Measurements from ENCODE around the gene PPP1R10.

The PPP1R10 gene

GRCh38 chr6:30565772-30566171 is 51.3 kb downstream of the PPP1R10 start:
- Histone ChIP-seq H3K27ac (ENCODE audit: low read length) (no peak overlapping the region), H3K4me2 (ENCODE audit: low read length) (no peak overlapping the region), H3K36me3 (replicated peaks; ENCODE audit: low read depth, low read length) (peaks cover 4% of the 10 kb centered on the region), H3K9ac (ENCODE audit: low read length) (no peak overlapping the region), H3K4me1 (ENCODE audit: low read length) (peaks cover 5% of the 10 kb centered on the region; the same call in 1 of the 2 replicates), H4K20me1 (ENCODE audit: insufficient read depth, low read length) (no peaks in the 10 kb centered on the region), H3K4me3 (ENCODE audit: low read length) (no peak overlapping the region), H3K27me3 (ENCODE audit: low read depth, low read length) (no peaks in the 10 kb centered on the region), H3K9me3 (ENCODE audit: insufficient read depth, low read length) (no peaks in the 10 kb centered on the region), H3K79me2 (ENCODE audit: low read length) (no peaks in the 10 kb centered on the region), H2AFZ (ENCODE audit: low read depth, low read length) (no peak overlapping the region)
- no peak for TF ChIP-seq EZH2phosphoT487 (IDR thresholded peaks at IDR 0.05; ENCODE audit: low read depth)
- no peak for TF ChIP-seq CTCF (IDR thresholded peaks at IDR 0.05; ENCODE audit: low read depth, low read length)

- H3K79me2 ChIP-seq (ENCODE audit: low read length), result peaks cover 6% of the 10 kb centered on the region
- TF ChIP-seq EZH2phosphoT487 (IDR thresholded peaks at IDR 0.05; ENCODE audit: low read depth) (no peak), CTCF (IDR thresholded peaks at IDR 0.05; ENCODE audit: low read depth, low read length) (no peak)
- H3K4me2 ChIP-seq (ENCODE audit: low read length), result no peak overlapping the region
- H2AFZ ChIP-seq (ENCODE audit: low read depth, low read length), result no peak overlapping the region
- no peaks in the 10 kb centered on the region for H4K20me1 ChIP-seq (ENCODE audit: insufficient read depth, low read length)
- no peak overlapping the region for H3K9ac ChIP-seq (ENCODE audit: low read length)
- H3K4me3 ChIP-seq (ENCODE audit: low read length), result no peak overlapping the region
- H3K9me3 ChIP-seq (ENCODE audit: insufficient read depth, low read length), result no peaks in the 10 kb centered on the region
- H3K36me3 ChIP-seq (replicated peaks; ENCODE audit: low read depth, low read length), result peaks cover 4% of the 10 kb centered on the region
- no peaks in the 10 kb centered on the region for H3K4me1 ChIP-seq (ENCODE audit: low read length)
- H3K27ac ChIP-seq (ENCODE audit: low read length), result no peak overlapping the region
- H3K27me3 ChIP-seq (ENCODE audit: low read depth, low read length), result no peaks in the 10 kb centered on the region
These were observed 52.9 kb downstream of the PPP1R10 start for GRCh38 chr6:30564114-30564513.

- peaks cover 19% of the 10 kb centered on the region for H3K79me2 ChIP-seq (ENCODE audit: low read length)
- H3K27ac ChIP-seq (ENCODE audit: low read length), result no peak overlapping the region
- no peak overlapping the region for H3K9ac ChIP-seq (ENCODE audit: low read length)
- H4K20me1 ChIP-seq (ENCODE audit: insufficient read depth, low read length), result peaks cover 4% of the 10 kb centered on the region
- H3K27me3 ChIP-seq (ENCODE audit: low read depth, low read length), result no peaks in the 10 kb centered on the region
- no peak overlapping the region for H2AFZ ChIP-seq (ENCODE audit: low read depth, low read length)
- H3K4me2 ChIP-seq (ENCODE audit: low read length), result no peak overlapping the region
- TF ChIP-seq EZH2phosphoT487 (IDR thresholded peaks at IDR 0.05; ENCODE audit: low read depth) (no peak), CTCF (IDR thresholded peaks at IDR 0.05; ENCODE audit: low read depth, low read length) (no peak)
- H3K36me3 ChIP-seq (replicated peaks; ENCODE audit: low read depth, low read length), result peaks cover 7% of the 10 kb centered on the region
- no peak overlapping the region for H3K4me3 ChIP-seq (ENCODE audit: low read length)
- H3K4me1 ChIP-seq (ENCODE audit: low read length), result peaks cover 8% of the 10 kb centered on the region
- no peaks in the 10 kb centered on the region for H3K9me3 ChIP-seq (ENCODE audit: insufficient read depth, low read length)
These were observed 54.3 kb downstream of the PPP1R10 start for GRCh38 chr6:30562470-30563425.

- Histone ChIP-seq H3K79me2 (ENCODE audit: low read length) (peaks cover 25% of the 10 kb centered on the region), H4K20me1 (ENCODE audit: insufficient read depth, low read length) (peaks cover 4% of the 10 kb centered on the region), H3K4me3 (ENCODE audit: low read length) (no peak overlapping the region), H2AFZ (ENCODE audit: low read depth, low read length) (no peak overlapping the region), H3K36me3 (replicated peaks; ENCODE audit: low read depth, low read length) (peaks cover 7% of the 10 kb centered on the region), H3K4me1 (ENCODE audit: low read length) (peaks cover 8% of the 10 kb centered on the region), H3K27ac (ENCODE audit: low read length) (no peak overlapping the region), H3K9me3 (ENCODE audit: insufficient read depth, low read length) (no peaks in the 10 kb centered on the region), H3K9ac (ENCODE audit: low read length) (no peak overlapping the region), H3K4me2 (ENCODE audit: low read length) (no peak overlapping the region), H3K27me3 (ENCODE audit: low read depth, low read length) (no peaks in the 10 kb centered on the region)
- TF ChIP-seq CTCF (IDR thresholded peaks at IDR 0.05; ENCODE audit: low read depth, low read length) (no peak), EZH2phosphoT487 (IDR thresholded peaks at IDR 0.05; ENCODE audit: low read depth) (no peak)
These were observed 56.1 kb downstream of the PPP1R10 start for GRCh38 chr6:30560930-30561329.

Measured in OCI-LY3 (cell line).